ENCODE measurements around the gene ADAMTSL3.

- TF ChIP-seq CTCF (conservative IDR thresholded peaks at IDR 0.05; ENCODE audit: low read length) (no peak), EZH2phosphoT487 (IDR thresholded peaks at IDR 0.05; ENCODE audit: borderline replicate concordance) (no peak)
Measured at GRCh38 chr15:83850501-83851245, 196.8 kb downstream of the ADAMTSL3 start.
